Fibroblast of the aortic adventitia (primary cell): ENCODE measurements around the gene TEX264. TPM values are rescaled to one million over a fixed set of nuclear protein-coding genes. Genes with fewer than 3 reads are reported as not detected.

Experiments used
- DNase-seq: peaks from one replicate; pipeline ENCODE4 v3.0.0-alpha.2; 2010; ENCODE audit warnings: low read depth
- H3K4me3 ChIP-seq: 2 replicates; pipeline ENCODE4 v1.5.1; 2011; ENCODE audit warnings: low read depth, mild to moderate bottlenecking, control low read depth, low read length, moderate library complexity
- total RNA-seq: library from RNA; depleted of rRNA; stranded (reverse); fragments of >200 nt; gene quantifications from 2 replicates; pipeline ENCODE4 v1.2.3, GENCODE V29; 2012; ENCODE audit warnings: low replicate concordance
- TF ChIP-seq, protein P1 (sequence below): IDR thresholded peaks from 2 replicates; pipeline ENCODE4 v1.5.1; 2011; ENCODE audit warnings: mild to moderate bottlenecking, low read length, control low read depth, inconsistent platforms; ENCODE audit not compliant: insufficient read depth

Gene TEX264
- total RNA-seq, 1 donor, result 38.7 TPM

DNA sequence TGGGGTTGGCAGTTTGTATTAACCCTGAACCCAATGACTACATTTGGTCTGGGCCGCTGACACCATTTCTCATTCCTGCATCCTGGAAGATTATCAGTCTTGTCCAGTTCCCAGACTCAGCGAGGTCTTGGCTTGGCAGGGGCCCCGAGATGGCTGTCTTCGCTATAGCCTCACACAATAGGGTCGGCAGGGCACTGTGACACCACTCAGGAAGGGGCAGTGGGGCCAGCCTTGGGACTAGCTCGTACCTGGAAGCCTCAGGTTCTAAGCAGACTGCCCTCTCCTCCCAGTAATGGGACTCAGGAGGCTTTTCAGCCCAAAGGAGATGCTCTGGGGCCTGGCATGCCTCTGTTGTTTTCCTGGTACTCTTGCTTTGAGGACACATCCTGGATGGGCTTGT lies 9.1 kb downstream of the TEX264 start:
- no peak overlapping the region for H3K4me3 ChIP-seq
- TF ChIP-seq, protein P1, sequence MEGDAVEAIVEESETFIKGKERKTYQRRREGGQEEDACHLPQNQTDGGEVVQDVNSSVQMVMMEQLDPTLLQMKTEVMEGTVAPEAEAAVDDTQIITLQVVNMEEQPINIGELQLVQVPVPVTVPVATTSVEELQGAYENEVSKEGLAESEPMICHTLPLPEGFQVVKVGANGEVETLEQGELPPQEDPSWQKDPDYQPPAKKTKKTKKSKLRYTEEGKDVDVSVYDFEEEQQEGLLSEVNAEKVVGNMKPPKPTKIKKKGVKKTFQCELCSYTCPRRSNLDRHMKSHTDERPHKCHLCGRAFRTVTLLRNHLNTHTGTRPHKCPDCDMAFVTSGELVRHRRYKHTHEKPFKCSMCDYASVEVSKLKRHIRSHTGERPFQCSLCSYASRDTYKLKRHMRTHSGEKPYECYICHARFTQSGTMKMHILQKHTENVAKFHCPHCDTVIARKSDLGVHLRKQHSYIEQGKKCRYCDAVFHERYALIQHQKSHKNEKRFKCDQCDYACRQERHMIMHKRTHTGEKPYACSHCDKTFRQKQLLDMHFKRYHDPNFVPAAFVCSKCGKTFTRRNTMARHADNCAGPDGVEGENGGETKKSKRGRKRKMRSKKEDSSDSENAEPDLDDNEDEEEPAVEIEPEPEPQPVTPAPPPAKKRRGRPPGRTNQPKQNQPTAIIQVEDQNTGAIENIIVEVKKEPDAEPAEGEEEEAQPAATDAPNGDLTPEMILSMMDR, result no peak
- no peak for DNase-seq

DNA sequence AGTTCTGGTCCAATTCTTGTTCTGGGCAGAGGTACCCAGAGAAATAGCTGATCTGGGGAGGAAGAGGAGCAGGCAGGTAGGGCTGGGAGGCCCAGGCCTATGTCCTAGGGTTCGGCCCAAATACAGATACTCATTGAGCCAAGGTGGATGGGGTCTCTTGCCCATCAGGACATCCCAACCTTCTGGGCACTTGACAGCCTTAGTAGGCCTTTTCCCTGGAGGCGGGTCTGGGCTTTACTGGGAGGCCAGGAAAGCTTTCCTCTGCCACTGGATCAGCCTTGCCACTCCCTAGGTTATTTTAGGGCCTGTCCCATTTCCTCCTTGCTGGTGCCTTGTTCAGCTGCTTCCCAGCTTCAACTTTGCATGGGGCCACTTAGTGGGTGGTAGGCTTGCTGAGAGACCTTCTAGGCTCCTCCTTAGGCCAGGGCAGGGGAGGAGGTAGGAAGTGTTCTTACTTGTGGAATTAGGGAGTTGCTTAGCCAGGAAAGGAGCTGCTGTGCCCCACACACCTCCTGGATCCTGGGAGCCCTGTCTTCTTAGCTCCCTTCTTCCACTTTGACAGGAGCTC lies 9.7 kb downstream of the TEX264 start:
- DNase-seq, result no peak
- no peak overlapping the region for H3K4me3 ChIP-seq
- TF ChIP-seq, protein P1, result no peak

DNA sequence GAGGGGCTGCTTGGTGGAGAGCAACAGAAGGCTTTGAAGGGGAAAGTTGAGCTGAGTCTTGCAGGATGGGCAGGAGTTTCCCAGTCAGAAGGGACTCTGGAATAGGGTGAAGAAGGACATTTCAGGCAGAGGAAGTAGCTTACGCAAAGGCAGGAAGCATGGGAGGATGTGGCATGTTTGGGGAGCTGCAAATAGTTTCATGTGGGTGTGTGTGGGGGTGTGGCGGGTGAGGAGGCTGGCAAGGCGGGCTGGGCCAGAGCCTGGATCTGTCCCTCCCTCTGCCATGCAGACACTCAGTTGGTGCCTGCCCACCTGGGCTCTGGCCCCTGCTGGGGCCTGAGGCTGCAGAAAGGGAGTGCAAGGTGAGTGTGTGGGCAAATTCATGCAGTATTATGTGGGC lies 10.4 kb downstream of the TEX264 start:
- DNase-seq, result no peak
- no peak overlapping the region for H3K4me3 ChIP-seq
- TF ChIP-seq, protein P1, result no peak

DNA sequence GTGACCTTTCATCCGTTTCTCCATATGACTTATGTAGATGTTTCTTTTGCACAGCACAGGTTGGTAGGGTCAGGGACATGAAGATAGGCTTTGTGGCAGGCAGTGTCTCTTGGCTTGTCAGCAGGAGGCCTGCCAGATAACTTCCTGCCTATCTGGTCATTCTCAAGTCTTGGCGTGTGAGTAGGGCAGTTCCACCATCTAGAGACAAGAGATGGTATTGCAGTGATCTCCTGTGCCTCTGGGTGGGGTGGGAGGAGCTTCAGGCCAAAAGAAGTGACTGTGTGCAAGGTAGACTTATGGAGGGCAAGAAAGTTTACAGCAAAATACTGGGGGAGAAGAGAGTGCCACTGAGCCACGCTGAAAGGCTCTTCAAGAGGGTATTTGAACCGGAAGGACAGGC lies 11.0 kb downstream of the TEX264 start:
- DNase-seq, result peak; percentile 83
- H3K4me3 ChIP-seq, result no peak overlapping the region
- TF ChIP-seq, protein P1, result peak; percentile 89

DNA sequence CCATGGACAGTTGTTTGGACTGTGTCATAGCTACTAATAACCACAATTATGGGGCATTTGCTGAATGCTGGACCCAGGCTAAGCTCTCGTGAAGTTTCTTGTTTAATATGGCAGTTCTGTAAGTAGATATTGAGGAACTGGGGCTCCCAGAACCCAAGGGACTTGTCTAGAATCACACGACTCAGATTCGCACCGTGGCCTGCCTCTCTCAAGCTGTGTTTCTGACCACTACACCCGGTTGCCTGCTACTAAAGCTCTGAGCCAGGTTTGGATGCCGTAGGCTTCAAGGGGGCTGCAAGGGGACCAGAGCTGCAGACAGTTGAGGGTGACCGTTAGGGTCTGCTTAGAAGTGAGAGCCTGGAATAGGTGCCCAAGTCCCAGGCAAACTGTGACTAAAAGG lies 11.5 kb downstream of the TEX264 start:
- TF ChIP-seq, protein P1, result no peak
- H3K4me3 ChIP-seq, result no peak overlapping the region
- no peak for DNase-seq

DNA sequence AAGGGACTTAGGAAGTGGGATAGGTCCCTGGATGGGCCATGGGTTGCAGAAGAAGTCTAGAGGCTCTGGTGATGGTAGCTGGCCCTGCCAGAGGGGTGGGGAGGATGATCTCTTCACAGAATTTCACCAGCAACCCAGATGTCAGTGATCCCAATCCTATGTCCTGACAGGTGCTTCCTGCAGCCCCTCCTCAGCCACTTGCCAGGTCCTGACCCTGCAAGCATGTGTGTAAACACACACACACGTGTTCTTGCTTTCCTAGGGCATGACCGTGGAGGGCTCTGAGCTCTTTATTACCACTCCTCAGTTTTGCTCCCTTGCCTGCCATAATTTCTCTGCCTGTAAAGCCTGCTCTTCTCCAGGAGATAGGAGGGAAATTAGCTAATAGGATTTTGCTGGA lies 12.5 kb downstream of the TEX264 start:
- H3K4me3 ChIP-seq, result no peak overlapping the region
- DNase-seq, result no peak
- TF ChIP-seq, protein P1, result no peak
